HT1080 (cell line): ENCODE measurements around the gene TMEM30A. TPM values are rescaled to one million over a fixed set of nuclear protein-coding genes. Genes with fewer than 3 reads are reported as not detected.
A peak's percentile ranks its signal among the peaks of the same experiment; 100 is the strongest.

Experiments
- DNase-seq: peaks from one replicate; pipeline ENCODE4 v3.0.0-alpha.2; 2015; ENCODE audit warnings: low read depth
- total RNA-seq: library from RNA; depleted of rRNA; stranded (reverse); fragments of >200 nt; shearing (Covaris generic); gene quantifications from 2 replicates; pipeline ENCODE4 v1.2.3, GENCODE V29; 2014

The TMEM30A gene
- total RNA-seq, 1 experiment from 2014 or later = 91.1 TPM

DNA sequence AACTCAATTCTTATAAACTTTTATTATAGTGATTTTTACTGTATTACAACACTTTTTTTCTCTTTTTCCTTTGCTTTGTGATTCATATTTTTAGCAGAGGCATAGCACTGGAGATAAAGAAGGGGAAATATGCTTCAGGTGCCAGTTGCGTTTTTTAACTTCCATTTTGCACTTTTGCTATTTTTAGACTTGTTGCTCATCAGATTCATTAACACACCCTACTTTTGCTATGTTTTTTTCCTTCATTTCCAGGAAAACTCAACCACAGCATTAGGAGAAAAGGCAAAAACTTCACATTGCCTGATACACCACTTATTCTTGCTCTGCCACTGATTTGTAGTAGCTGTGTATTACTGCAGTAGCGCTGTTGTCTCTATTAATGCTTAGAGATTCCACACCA lies 8.0 kb upstream of the TMEM30A start:
- DNase-seq = no peak

DNA sequence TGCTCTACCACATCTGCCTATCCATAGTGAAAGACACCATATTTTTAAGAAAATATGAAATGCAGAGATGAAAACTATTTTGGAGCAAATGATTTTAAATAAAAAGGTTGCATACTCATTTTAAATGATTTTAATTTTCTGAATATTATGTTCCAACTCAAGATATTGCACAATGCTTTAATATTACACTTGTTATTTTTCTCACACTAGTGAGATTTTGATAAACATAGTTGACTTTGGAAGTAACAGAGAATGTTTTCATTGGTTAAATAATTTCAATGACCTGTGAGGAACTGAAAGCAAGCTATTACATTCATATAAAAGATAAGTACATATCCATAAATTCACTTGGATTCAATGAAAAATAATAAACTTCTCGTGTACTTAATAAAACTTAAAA lies 7.2 kb upstream of the TMEM30A start:
- DNase-seq = no peak

DNA sequence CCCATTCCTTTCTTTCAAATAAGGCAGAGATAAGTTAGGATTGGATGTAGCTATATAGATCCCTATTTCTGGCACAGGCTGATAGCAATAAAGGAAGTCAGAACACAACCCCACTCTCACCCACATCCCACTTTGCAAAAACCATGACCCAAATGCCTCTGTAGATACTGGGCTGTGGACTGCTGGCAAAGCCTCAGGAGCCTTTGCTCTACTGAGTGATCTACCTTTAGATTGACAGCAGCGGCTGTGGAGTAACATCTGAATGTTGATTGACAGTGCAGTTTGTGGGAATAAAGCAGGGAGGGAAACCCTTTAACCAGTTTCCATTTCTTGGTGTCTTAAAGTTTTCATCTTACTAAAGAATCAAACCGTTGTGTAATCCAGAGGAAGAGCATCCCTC lies 6.7 kb upstream of the TMEM30A start:
- no peak for DNase-seq

DNA sequence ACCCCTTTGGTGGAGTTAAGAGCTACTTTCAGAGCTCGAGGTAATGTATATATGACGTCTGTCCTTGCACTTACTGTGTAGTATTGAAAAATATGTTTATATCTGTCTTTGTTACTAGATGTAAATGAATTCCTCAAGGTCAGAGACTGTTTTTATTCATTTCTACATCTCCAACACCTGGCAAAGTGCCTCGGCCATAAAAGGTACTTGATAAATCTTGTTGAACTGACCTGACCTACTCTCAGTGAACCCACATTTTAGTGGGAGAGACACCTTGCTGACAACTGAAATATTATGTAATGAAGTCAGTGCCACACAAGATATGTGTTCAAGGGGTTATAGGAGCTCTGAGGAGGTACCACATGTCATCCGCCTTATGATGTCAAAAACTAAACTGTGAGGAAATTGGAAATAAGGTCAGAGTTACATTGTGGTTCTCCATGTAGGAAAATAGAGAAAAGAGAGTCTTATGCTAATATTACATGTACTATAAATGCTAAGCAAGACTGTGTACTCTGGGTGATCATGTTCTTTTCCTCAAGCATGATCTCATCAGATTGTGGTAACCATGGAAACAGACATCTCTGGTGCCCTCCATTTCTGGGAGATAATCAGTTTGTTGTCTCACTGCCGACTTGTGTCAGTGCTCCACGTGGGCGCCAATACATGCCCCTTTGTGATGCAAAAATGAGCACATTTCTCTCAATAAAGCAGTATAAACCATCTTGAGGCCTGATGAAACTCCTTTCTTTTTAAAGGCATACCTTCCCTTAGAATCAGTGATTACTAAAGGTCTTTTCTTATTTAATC lies 5.7 kb upstream of the TMEM30A start:
- no peak for DNase-seq

DNA sequence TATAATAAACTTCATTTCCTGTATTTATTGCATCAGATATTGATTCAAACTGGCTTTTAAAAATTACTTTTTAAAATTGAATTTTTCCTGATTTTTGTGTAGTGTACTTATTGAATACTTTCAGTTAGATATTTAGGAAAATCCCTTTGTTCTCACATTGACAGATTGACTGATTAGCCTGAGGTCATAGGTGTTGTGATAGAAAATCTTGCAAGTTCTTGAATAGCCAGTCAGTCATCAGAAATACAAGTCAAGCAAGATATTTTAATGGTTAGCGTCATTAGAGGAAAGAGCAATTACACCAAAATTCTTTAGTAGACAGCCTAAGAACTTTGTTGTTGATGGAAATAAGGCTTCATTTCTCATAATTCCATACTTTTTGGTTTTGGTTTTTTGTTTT lies 3.4 kb upstream of the TMEM30A start:
- no peak for DNase-seq

DNA sequence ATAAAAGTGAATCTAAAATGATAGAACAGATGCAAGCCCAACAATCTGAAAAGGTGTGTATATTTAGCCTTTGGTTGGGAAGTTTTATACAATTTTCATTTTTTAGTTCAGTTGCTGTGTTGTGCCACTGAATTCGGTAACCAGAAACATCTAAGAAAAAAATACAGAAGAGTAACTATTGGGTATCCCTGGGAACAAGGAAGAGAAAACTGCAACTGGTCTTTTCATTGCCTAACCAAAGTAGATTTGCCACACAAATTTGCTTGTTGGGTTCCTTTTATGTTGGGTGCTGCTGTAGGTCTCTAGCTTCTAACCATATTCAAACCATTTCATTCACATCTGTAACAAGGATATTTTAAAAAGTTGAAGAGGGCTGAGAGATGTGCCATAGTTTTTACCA lies 2.8 kb upstream of the TMEM30A start:
- DNase-seq = no peak

DNA sequence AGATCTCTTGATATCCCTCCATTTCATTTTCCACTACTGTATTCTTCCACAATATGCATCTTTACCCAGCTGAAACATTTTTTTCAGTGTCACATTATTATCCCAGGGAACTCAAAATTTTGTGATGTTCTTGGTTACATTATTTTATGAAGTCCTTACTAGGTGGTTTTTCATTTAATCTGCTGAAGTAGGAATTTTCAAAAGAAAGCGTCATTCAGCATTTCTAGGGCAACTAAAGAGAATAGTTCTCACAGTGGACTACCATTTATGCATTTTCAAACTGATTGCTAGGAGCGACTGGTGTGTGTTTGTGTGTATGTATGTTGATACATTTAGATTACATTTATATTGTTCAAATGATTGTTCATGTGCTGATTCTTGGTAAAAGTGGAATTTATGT lies 2.4 kb upstream of the TMEM30A start:
- no peak for DNase-seq

DNA sequence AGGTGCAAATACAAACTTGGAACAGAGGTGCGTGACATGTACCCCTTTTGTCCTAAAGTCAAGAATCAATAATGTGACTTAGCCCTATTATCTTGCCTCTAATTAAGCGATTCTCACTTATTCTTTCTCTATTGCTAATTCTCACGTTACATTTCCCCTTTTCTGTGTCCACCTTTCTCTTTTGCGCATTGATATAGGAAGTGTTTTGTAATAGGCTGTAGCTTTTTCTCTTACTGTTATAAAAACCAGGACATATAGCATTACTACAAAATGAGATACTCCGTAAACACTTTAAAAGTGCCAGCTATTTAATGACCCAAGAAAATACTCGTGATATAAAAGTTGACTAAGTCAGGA lies 669 bp upstream of the TMEM30A start:
- DNase-seq = no peak

DNA sequence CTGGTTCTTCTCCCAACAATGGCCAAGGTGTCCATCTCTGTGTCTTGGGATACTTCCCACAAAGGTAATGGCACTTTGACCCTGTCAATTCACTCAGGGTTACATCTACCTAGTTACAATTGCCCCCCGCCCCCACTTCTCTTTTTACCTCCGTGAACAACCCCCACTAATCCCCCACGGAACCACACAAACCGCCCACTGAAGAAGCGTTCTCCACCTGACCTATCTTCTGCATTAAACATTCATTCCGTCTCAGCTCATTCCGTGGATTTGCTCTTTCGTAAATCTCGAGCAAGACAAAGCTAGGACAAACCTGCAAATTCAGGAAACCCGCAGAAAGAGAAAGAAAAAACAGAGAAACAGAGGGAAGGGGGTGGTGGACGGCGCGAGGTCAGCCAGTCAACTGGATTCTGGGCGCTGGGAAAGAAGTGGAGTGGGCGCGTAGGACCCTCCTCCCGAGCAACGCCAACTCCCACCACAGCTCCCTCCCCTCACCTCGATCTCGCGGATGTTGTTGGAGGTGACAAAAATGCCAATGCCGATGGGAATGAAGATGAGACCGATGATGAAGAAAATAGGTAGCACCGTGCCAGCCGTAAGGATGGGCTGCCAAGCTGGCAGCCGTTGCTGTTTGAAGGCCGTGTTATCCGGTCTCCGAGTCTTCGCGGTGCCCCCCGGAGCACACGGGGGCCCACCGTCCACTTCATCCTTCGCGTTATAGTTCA lies 523 bp downstream of the TMEM30A start:
- DNase-seq = no peak

DNA sequence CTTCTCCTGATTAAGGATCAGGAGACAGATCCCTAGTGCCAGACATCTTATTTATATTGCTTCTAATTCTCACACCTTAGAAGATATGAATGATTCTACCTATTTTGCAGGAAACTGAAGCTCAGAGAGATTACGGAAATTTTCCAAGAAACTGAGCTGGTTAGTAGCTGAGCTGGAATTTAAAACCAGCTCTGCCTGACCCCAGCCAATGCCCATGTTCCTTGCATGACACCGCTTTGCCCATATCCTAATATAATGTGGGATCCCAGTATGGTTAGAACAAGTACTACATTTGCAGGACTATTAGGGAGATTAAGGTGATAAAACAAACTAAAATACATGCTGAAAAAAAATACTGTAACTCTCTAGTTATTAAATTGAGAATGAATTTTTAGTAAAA lies 1.9 kb downstream of the TMEM30A start:
- no peak for DNase-seq

DNA sequence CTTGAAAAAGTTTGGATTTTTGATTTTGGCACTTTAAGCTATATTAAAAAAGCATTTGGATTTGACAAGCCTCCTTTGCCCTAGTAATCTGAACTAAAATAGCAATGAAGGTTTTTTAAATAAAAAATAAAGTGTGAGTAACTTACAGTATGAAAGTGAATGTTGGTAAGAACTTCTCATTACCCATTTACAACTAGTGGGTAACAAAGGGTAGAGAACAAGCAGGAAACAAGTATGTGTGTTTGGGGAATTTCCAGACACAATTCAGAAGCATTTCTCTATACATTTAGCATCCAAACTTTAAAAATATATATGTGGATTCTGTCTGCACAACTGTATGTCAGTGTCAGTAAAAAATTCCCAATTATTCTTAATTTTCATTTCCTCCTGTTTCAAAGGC lies 2.9 kb downstream of the TMEM30A start:
- DNase-seq = no peak

DNA sequence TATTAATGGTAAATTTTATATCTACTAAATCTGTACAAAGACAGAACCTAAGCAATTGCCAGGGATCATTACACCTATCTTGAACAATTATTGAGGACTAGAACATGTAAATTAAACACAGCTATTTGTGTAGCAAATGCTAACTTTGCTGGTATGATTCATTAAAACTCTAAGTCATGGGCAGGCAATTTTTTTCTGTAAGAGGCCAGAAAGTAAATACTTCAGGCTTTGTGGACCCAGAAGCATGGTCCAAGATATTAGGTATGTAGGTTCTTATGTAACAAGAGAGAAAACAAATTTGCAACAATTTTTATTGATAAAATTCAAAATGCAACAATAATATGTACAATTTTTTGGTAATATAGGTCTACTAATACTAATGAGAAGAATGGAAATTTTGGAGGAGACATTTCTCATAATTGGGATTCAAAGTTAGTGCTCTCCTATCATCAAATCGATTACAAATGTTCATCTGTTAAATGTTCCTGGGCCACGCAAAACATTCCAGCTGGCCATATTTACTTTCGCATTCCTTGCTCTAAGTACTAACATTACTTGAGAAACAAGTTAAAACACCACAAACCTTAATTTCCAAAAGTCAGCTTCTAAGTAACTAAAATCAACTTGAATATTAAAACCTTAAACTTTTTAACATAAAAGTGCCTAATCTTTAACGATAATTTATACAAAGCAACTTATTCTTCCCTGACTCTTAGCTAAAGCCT lies 4.3 kb downstream of the TMEM30A start:
- DNase-seq = no peak

DNA sequence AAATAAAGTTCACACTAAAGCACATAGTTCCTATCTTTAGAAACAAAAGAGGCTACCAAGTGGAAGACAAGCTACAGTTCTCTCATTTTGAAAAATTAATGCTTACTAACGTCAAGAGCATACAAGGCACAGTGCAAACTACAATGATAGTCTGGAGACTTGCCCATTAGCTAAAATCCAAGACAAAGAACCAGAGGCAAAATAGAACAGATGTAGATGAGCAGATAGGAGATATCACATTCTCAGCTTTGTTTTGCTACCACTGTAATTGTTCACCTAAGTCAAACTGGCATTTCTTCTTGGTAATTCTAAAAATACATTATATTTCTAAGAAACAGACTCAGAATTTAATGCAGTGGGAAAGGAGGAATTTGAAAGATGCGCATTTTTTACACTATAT lies 5.2 kb downstream of the TMEM30A start:
- no peak for DNase-seq

DNA sequence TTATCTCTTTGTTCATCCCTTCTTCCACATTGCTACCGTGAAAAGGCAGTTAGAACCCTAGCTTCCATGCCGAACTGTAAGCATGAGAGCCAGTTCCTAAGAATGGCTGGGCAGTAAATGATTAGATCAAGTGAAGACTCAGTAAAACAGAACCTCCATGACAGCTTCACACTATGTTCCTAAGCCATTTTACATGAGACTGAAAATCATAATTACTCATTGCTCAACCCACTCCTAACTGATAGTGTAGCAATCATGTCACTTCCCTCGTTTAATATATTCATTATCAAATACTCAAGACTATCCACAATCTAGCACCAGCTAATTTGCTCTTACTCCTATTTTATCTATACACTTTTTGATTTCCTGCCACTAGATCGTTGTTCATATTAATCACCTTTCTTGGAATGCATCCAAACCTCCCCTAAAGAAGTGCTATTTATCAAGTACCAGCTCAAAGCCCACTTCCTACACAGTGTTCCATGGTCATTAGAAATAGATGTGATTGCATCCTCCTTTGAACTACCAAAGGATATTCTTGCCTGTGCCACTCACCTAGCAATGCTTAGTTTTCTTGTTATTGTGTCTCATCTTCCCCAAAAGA lies 6.0 kb downstream of the TMEM30A start:
- peak; percentile 8 for DNase-seq

DNA sequence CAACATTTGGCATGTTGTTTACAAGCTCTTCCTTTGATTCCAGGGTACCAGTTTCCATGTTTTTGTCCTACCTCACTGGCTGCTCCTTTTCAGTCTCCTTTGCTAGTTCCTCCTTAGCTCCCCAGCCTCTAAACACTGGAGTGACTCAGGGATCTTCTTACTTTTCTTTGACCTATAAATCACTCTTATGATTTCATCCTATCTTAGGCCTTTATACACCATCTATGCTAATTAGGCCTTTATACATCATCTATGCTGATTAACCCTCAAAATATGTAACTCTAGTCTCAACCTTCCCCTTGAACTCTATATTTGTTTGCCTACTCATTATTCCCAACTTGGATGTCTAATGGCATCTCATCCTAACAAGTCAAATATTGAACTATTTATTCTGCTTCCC lies 9.5 kb downstream of the TMEM30A start:
- DNase-seq = peak; percentile 82

DNA sequence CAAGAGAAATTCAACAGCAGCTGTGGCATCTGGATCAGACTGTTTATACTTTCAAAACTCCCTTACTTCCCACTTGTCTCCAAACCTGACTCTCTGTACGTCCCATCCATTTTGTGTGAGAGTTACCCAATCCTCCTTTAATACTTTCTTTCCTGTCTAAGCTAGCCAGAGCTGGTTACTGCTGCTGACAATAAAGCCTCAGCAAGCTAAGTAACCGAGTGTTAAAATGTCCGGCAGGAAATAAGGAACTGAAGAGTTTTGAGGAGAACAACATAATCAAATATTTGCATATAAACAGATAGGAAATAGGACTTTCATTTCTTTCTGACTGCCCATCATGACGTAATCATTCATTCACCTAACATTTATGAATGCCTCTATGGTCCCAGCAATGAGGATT lies 11.6 kb downstream of the TMEM30A start:
- no peak for DNase-seq

DNA sequence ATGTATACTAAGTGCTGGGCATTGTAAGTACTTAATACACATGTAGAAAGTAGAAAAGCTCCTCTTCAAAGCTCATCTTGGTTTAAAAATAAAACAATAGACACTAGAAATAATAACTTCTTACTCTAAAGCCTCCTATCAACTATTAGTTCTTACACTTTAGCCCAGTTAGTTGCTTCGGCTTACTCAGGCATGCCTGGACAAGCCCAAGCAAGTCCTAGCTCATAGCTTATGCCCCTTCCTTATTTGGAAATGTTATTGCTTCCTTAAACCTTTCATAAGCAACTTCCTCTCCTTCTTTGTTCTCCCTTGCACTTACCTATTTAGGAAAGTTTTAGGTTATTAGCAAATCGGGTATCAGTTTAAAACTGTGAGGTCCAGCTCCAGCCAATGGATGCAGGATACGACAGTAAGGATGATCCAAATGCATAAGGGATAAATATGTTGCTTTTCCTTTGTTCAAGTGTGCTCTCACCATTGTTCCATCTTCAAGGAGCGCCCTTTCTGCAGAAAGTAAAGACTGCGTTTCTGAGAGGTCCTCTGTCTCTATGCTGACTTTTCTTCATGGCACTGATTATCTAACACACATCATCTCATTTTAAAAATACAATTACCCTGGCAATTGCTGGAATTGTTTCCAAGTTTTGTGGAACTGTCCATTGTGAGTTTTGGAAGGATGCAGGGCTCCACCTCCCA lies 12.3 kb downstream of the TMEM30A start:
- DNase-seq = peak; percentile 12

DNA sequence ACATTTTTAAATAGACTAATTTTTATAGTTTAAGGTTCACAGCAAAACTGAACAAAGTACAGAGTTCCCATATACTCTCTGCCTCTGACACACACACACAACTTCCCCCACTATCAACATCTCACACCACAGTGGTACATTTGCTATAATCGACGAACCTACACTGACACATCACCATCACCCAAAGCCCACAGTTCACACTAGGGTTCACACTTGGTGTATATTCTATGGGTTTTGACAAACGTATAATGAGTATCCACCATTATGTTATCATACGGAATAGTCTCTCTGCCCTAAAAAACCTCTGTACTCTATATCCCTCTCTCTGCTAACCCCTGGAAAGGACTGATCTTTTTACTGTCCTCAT lies 15.6 kb downstream of the TMEM30A start:
- DNase-seq = no peak

DNA sequence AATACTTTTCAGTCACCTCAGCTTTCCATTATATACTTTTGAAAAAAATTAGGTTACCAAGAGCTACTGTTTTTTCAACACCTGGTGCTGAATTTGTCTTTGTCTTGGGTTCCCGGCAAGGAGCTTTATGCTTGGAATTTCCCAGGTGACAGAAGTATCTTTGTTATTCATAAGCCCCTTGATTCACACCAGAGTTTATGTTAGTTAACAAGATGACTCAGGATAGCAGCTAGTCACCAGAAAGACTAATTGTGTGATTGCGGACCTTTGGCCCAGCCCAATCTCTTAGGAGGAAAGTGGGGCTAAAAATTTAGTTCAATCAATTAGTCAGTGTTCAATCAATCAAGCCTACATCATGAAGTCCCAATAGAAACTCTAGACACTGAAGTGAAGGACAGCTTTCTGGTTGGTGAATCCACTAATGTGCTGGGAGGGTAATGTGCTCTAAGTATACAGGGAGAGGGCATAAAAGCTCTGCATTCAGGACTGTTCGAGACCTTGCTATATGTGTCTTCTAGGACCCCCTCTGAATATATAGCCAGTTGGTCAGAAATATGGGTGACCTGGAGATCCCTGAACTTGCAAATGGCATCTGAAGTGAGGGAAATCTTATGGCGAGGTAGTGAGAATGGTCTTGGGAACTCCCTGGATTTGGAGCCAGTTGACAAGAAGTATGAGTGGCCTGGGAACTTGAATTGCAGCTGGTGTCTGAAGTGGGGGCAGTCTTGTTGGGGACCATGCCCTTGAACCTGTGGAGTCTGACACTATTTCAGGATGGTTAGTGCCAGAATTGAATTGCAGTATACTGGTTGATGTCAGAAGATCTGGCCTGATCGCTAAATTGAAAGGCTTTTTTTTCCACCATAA lies 16.2 kb downstream of the TMEM30A start:
- peak; percentile 29 for DNase-seq

DNA sequence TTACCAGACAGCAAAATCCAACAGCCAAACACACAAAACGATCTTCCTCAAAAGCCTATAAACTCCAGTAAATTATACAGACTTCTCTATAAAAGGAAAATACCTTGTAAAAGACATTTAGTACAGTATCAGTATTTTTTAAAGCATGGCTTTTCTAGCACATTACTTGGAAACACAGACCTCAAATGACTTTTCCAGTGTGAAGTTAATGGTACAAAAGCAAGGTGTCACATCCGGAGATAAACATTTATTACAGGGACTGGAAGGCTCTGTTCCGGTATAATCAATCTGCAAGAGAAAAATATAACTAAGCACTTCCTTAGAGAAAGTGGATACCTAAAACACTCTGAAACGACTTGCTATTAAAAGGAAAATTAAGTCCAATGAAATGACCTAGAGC lies 17.1 kb downstream of the TMEM30A start:
- DNase-seq = no peak
